CD1c-positive myeloid dendritic cell (primary cell): ENCODE results near the gene MAGI2.

ENCODE experiments used
- DNase-seq: peaks from one replicate; pipeline ENCODE4 v3.0.0-alpha.2; 2016; ENCODE audit errors: extremely low spot score

MAGI2 gene

DNA sequence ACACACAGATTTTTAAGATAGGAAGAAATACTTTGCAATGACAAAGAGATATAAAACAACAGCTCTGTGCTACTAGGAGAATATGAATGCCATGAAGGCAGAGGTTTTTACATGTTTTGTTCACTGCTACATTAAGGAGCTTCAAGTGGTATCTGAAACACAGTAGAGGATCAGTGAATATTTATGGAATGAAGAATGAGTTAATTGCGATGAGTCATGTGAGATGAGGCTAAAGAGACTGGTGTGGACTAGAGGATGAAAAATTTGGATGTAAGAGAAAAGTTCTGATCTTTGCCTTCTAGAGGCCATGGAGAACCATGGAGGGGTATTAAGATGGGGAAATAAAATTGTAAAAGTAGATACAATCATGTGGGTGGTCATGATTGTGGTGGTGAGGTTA lies 1220.7 kb downstream of the MAGI2 start:
- no peak for DNase-seq

DNA sequence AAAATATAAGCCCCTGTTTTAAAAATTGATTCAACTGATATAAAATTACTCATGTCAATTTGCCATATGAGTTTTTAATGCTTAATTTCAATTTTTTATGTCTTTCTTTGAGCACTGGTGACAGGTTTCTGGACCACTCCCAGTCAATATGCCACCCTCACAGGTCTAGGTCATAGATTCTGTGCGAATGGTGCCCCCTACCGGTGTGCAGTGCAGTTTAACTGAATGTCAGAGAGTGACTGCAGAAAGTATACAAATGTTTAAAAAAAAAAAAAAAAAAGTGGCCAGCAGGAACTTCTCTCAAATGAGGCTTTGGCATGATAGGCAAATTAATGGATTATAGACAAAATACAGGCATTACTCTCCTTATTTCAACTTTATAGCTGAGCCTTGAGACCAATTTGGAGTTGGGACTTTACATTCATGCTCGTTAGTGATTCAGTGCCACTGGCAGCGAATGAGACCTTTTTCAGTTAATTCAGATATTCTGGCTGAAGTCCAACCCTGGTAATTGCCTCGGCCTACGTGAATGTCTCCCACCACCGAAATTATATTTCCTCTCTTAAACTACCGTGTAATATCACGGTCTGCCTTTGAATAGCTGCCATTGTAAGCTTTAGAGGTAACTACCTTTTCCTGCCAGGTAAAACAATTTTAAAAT lies 1227.3 kb downstream of the MAGI2 start:
- no peak for DNase-seq

DNA sequence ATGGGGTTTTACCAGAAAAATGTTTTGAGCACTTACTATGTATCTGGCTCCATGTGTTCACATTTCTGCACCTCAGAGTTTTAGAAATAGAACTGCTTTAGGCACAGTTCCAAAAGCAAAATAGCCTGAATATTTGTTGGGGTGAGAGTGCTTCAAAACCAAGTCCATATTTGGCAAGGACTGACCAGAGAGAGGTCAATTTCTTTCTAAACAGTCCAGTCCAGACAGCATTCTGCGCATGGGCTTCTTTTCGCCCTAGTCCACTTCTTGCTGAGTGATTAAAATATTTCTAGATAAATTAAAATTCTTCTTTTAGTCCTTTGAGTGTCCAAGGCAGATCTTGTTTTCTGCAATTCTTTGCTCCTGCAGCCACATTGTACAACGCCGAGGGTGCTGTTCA lies 1227.9 kb downstream of the MAGI2 start:
- DNase-seq: no peak

DNA sequence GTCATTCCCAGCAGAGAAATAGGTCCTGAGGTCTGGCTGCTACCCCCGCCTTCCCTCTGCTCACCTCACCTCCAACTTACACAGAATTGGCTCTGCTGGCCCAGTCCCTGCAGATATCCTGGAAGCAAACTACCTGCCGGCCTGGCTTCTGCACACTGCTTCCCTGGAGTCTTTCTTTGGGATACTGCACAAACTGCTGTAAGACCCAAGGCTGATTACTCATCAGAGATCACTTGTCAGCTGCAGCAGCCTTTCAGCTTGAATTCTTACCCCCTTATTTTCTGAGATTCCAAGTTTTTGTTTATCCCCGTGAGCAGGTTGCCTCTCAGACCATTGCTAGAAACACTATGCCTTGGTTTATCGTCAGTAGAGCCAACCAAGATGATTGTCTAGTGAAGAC lies 1228.5 kb downstream of the MAGI2 start:
- DNase-seq: no peak

DNA sequence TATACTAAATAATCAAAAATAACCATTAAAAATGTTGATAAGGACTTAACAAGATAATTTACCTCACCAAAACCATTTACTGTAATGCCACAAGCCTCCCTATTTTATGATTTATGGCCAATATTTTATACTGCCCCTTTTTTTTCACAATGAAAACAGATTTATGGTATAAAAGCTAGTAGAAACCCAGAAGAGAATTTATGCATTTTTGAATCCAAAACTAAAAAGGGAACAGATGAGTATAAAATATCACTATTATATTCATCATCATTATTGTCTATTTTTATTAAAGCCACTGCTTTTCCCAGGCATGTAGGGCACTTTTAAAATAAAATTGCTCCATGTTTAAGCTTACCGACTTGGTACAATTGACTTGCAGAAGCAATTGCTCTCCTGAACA lies 1229.9 kb downstream of the MAGI2 start:
- no peak for DNase-seq

DNA sequence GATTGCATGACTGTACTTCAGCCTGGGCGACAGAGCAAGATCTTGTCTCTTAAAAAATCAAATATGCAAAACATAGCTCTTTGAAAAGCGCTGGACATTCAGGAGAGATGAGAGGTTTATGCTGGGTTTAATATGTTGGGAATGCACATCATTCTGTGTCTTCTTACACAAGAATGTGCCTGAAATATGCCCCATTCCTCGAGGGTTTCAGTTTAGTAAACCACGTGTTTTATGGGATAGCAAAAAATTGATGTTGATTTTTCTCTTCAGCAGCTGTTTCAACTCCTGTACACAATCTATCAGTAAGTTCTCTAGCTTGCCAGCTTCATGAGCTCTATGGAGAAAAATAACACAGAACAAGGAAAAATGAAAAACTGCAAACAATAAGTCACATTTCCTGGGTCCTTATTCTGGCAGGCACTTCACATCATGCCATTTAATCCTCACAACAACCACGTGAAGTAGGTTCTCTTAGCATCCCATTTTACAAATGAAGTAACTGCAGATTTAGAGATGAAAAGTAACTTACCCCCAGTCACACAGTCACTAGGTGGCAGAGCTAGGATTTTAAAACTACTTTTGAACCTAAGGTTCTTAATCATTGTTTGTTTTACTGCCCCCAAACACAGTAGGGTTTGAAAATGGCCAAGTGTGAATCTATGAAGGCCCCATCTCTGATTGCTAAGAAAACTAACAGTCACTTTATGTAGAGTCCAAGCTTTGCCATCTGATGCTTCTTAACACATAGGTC lies 1231.3 kb downstream of the MAGI2 start:
- DNase-seq: no peak

DNA sequence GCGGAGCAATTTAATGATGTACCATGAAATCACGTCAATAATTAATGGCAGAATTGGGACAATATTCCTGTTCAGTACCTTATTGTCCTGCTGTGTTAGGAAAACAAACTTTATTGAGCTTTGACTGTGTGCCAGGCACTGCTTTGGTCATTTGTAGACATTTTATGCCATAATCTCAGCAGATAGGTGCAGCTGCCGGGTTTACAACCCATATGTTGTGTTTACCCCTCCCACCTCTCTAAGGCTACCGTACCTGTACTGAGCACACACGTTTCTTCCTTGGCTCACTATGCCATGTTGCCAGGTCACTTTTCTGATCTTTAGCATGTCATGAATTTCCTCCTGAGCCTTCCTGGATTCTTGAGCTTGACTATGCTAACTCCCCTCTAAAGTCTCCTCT lies 1232.7 kb downstream of the MAGI2 start:
- DNase-seq: no peak

DNA sequence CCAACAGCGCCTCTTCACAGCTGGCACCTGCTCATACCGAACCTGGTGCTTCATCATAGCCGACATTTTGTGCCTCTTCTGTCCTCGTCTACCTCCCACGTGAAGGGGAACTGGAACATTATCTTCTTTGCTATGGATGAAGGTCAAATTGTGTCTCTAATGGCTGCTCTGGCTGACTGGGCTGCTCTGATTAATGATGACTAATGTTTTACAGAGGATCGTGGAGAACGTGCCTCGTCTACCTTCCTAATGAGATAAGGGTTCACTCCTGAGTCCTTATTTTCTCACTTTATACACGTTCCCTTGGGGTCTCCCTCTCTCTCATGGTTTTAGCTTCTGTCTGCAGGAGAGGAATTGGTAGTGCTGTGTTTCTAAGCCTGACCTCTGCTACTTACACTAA lies 1234.6 kb downstream of the MAGI2 start:
- DNase-seq: no peak

DNA sequence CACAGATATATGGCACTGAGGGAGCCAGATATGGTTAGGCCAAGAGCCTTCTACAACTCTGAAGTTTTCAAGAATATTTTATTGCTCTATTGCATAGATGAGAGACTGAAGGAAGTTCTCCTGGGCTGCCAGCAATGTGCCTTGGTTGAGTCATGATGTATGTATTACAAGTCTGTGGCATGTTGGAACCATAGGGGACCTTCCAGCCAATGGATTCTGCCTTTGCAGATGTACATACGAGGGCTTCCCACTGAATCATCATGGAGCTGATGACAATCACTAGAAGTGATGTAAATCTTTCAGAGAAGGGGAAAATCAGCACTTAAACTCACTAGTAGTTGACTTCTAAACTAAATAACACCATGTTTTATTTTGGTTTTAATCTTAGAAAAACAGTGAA lies 1235.4 kb downstream of the MAGI2 start:
- DNase-seq: no peak

DNA sequence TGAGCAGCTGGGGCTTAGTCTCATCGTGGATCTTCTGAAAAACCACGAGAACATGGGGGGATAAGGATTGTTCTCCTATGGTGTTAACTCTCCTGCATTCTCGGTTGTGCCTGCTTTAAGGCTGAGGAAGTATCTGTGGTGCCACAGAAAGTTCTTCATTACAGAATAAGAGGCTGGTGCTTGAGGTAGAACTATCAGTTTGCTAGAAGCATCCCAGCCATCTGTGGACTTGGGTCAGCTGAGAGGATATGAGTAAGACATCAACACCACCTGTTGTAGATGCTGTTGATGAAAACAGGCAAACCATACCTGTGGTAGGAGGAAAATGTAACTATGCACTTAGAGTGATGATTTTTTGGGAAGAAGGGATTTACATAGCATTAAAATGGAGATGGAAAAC lies 1238.3 kb downstream of the MAGI2 start:
- no peak for DNase-seq

DNA sequence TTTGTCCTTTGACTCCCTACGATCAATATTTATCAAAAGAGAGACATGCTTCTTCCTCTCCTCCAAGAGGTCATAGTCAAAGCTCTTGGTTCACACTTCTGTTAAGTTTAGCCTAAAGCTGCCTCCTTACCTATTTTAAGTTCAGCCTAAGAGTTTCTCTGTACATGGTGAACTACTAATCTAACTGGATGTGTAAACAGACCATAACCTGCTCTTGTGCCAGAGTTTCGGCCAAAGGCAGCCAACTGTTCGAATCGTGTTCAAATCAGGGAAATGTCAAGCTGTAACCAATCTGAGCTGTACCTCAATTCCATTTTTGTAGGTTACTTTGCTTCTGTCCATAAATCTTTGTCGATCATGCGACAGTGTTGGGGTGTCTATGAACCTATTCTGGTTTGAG lies 1240.1 kb downstream of the MAGI2 start:
- DNase-seq: no peak

DNA sequence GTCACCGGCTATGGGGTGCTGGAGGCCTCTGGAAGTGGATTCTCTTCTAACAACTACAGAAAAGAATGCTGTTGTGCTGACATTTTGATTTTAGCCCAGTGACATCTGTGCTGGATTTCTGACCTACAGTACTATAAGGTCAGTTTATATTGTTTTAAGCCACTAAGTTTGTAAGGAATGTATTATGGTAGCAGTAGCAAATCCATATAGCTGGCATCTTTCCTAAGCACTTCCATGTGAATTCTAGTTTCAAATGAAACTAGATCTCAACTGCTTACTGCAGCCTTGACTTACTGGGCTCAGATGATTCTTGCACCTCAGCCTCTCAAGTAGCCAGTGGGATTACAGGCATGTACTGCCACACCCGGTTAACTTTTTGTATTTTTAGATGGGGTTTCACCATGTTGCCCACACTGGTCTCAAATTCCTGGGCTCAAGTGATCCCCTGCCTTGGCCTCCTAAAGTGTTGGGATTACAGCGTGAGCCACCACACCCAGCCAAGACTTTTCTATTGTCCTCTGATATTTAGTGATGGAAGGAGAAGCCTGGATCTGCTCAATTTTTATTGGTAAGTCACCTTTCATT lies 1240.9 kb downstream of the MAGI2 start:
- no peak for DNase-seq

DNA sequence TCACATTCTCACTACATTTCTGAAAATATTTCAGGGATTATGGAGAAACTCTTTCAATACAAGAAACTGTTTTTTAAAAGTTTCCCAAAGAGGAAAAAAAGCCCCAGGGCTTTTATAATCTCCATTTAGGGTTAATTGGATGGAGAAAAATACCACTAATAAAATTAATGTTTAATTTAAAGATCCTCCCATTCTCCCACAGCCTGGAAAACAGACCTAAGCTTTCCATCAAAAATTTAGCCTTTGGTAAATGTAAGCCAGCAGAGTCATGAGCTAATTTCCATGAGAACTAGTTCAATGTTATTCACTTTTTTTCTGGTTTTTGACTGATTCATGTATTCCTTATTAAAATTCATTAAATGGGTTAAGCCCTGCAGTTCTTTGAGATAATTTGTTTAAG lies 1246.2 kb downstream of the MAGI2 start:
- DNase-seq: no peak

DNA sequence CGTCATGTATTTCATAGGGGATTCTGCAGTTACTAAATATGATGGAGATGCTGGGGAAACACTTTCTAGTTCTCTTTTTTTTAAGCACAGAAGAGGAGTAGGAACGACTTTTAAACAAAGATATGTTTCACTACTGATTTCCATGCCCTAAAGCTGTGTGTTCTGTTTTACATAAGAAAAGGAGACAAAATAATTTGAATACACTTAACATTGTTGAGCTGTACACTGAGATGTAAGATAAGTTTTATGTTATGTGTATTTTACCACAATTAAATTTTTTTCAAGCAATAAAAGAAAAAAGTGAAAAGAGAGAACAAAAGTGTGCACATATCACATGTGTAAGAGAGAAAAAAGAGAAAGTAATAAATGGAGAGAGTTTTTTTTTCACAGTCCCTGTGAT lies 1246.7 kb downstream of the MAGI2 start:
- DNase-seq: no peak

DNA sequence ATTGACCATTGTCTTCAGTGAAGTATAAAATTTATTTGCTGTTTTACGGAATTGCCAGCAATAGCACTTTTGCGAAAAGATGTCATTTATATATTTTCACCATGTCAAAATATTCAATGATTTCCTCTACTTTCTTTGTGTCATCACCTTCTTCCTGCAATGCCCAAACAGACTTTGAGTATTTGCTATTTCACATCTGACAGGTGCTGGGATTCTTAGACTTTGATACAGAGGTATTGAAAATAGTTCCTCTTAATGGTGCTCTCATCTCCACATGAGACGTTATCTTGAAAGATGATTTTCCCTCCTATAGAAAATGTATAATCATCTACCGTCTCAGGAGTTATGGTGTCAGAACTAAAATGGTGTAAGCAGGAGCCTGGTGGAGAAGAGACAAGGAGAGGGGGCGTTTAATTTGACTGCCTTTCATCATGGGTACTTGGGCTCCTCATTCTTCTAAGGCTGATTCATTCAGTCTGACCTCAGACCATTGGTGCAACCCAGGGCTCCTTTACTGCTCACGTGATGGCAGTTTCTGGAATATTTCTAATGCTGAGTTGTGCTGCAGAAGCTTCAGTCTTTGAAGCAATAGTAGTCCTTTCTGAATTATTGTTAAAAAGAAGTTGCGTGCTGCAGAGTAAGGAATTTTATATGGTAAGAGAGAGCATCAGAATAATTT lies 1250.3 kb downstream of the MAGI2 start:
- DNase-seq: no peak

DNA sequence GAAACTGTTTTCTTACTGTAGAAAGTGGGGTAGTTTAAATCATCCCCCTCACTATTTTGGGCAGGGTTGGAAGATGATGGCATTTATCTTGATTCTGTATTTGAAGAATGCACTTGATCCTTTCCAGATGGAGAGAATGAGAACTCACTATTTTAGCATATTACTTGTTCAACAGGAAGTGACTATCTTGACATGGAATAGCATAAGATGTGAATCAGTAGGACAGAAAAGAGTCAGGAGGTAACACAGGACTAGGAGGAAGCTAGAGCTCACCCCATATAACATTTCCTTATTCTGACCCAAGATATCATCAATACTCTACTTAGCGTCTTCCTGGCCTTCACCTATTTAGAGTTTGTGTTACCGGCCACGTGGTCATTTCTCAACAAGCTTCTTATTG lies 1254.7 kb downstream of the MAGI2 start:
- DNase-seq: no peak

DNA sequence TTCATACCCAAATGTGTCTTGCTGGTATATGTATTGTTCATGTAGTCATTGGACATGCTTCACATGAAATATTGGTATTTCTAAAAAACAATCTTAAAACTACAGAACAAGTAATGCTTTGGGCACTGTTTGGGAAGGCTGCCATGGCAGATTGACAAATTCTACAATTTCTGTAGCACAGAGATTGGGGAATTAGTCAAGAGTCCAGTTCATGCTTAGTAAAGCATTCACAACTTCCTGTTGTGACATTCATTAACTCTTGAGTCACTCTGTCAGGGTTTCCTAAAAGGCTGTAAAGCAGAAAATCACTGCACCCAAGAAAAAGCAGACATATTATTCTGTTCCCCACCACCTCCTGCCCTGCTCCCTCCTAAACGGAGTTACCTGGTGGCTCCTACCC lies 1256.0 kb downstream of the MAGI2 start:
- DNase-seq: no peak

DNA sequence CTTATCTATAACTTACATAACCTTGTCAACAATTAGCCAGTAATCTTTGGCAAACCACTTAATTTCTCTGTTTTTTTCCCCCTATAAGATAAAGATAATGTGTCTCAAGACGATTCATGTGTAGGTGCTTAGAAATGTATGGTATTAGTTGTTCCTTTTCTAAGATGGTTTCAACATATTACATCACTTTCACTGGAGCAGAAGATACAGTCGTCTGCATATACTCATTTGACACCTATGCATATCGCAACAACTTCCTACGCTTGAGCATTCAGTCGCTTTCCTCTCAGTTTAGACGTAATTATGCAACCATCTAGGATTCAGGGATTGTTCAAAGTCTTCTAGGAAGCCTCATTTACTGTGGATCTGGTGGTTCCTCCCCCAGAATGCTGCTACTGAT lies 1258.2 kb downstream of the MAGI2 start:
- no peak for DNase-seq

DNA sequence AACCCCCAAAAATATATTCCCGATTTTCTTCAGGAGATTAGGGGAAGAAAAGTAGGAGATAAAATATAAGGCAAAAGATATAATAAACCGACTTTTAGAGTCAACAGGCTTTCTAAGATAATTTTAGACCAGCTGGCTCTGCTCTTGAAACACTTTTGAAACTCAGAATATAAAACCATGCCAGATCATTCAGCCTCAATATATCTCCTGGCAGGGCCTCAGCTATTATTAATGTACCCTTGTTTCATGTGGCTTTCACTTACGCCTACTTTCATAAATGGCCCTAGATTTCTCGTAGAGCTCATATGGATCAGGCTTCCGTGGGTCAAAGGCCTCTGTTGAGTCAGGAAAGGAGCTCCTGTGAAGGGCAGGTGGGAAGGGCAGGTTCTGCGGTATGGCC lies 1258.9 kb downstream of the MAGI2 start:
- no peak for DNase-seq

DNA sequence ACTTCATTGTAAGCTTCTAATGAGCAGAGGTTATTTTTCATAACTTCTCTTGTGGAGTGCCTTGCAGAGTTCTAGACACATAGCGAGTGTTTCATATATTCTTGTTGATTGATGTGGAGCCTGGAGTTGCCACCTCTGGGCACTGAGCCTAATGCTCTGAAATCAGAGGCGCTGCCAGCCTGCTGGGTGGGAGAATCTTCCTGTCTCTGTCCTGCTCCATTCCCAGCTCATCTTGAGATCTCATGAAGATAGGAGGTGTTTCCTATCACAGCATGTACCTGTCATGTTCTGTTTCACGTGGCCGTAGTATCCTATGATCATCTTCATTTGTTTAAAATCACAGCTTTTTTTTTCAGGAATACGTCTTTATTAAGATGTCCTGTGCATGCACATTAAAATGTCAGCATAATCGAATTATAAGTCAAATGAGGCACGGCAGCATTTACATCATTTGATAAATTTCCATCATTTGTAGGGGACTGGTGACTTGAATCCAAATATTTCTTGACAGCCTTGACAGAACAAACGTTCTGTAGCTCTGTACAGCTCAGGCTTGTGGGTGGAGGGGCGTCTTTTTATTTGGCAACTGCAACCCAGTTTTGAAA lies 1261.9 kb downstream of the MAGI2 start:
- no peak for DNase-seq

DNA sequence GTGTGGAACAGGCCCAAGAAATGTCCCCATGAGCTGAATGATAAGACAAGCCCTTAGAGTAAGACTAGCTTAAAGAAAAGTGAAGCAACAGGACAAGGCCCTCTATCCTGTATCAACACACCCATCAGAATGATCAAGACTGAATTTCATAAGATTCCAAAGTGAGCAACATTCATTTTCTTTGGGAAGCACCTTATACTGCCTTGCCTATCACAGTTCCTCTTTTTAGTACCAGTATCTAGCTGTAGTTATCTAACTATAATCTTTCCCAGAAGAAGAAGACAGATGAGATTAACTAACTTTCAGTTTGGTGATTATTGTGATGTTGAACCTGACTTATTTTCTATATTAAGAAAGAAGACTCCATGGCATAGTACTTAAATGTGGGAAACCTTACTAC lies 1263.7 kb downstream of the MAGI2 start:
- DNase-seq: no peak

DNA sequence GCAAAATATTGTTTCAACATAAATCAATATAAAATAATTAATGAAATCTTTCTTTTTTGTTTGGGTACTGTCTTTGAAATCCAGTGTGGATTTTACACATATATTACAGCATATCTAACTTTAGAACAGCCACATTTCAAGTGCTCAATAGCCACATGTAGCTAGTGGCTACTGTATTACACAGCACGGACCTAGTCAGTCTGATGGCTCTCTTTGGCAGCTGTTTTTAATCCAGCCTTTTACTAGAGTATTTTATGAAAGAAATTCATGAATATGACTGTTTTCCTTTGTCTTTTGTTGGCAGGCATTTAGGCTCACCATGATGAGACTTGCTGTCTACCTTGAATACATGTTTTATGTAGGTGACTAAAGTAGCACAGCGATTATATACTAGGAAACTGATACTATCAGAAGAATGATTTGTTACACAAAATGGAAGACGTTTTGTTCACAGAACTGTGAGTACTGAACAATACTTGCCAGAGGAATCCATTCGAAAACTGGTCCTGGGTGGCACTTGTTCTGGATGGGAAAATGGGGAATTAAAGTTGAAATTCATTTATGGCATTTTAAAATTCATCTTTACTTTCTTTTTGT lies 1268.2 kb downstream of the MAGI2 start:
- DNase-seq: no peak
